PC-3 (cell line): ENCODE results near the gene EXOC4. TPM values are rescaled to one million over a fixed set of nuclear protein-coding genes. Genes with fewer than 3 reads are reported as not detected.

Source experiments
- ATAC-seq: fragments of 200-7000 bp; cut with Tn5 transposase; 2 replicates; pipeline ENCODE4 v1.9.1; 2020; ENCODE audit warnings: mild to moderate bottlenecking, moderate library complexity
- BruUV-seq: library from RNA; stranded (reverse); fragments of 400-500 nt; replicated peaks from 2 replicates; lab custom pipeline; 2021; lab: Mats Ljungman, UMichigan
- CTCF ChIA-PET: fragments of 300-600 bp; sonication (Branson Sonifier 250); formaldehyde crosslinking; loops from one replicate; lab custom pipeline; 2022; ENCODE audit warnings: antibody characterized with exemption; lab: Charles Lee
- POLR2A ChIA-PET: fragments of 300-600 bp; sonication (Branson Sonifier 250); formaldehyde crosslinking; loops from one replicate; lab custom pipeline; 2022; ENCODE audit warnings: antibody characterized with exemption; ENCODE audit not compliant: unreplicated experiment; lab: Charles Lee
- DNase-seq: peaks from one replicate; pipeline ENCODE4 v3.0.0-alpha.2; 2015
- H2AFZ ChIP-seq: fragments of 300-600 bp; sonication (generic); 2 replicates; pipeline ENCODE4 v1.6.0; 2016; ENCODE audit warnings: antibody characterized with exemption, low read length
- H3F3A ChIP-seq: fragments of 300-600 bp; sonication (generic); one replicate; pipeline ENCODE4 v1.6.0; 2017; ENCODE audit warnings: antibody characterized with exemption, low read length, control low read depth, mild to moderate bottlenecking; ENCODE audit not compliant: unreplicated experiment
- H3K27ac ChIP-seq: fragments of 300-600 bp; sonication (generic); 2 replicates; pipeline ENCODE4 v1.5.1; 2016; ENCODE audit warnings: mild to moderate bottlenecking, low read length
- H3K27me3 ChIP-seq: fragments of 300-600 bp; sonication (generic); 2 replicates; pipeline ENCODE4 v1.6.1; 2016; ENCODE audit warnings: low read length, mixed read lengths
- H3K36me3 ChIP-seq: fragments of 300-600 bp; sonication (generic); 2 replicates; pipeline ENCODE4 v1.6.1; 2016; ENCODE audit warnings: low read depth, mixed run types, low read length, mixed read lengths
- H3K4me1 ChIP-seq: fragments of 300-600 bp; sonication (generic); 2 replicates; pipeline ENCODE4 v1.5.1; 2016; ENCODE audit warnings: low read length; ENCODE audit not compliant: insufficient read depth
- H3K4me2 ChIP-seq: fragments of 300-600 bp; sonication (generic); 2 replicates; pipeline ENCODE4 v1.6.0; 2016; ENCODE audit warnings: low read length
- H3K4me3 ChIP-seq: fragments of 300-600 bp; sonication (generic); 2 replicates; pipeline ENCODE4 v1.5.1; 2016; ENCODE audit warnings: mild to moderate bottlenecking, low read length, mixed read lengths
- H3K79me2 ChIP-seq: fragments of 300-600 bp; sonication (generic); 2 replicates; pipeline ENCODE4 v1.6.1; 2017; ENCODE audit warnings: low read length, mixed read lengths
- H3K9ac ChIP-seq: fragments of 300-600 bp; sonication (generic); 2 replicates; pipeline ENCODE4 v1.6.0; 2016; ENCODE audit warnings: mild to moderate bottlenecking, low read length
- H3K9me2 ChIP-seq: fragments of 300-600 bp; sonication (generic); replicated peaks from 2 replicates; pipeline ENCODE4 v1.6.1; 2016; ENCODE audit warnings: mixed run types, low read length, mixed read lengths
- H3K9me3 ChIP-seq: fragments of 300-600 bp; sonication (generic); 2 replicates; pipeline ENCODE4 v1.6.1; 2016; ENCODE audit warnings: low read length, mixed read lengths
- H4K20me1 ChIP-seq: fragments of 300-600 bp; sonication (generic); 2 replicates; pipeline ENCODE4 v1.6.1; 2016; ENCODE audit warnings: low read length, mixed read lengths
- EZH2 ChIP-seq: fragments of 300-600 bp; sonication (generic); IDR thresholded peaks from one replicate; pipeline ENCODE4 v1.6.1; 2017; ENCODE audit warnings: antibody characterized with exemption, mild to moderate bottlenecking, low read length; ENCODE audit not compliant: unreplicated experiment
- EZH2phosphoT487 ChIP-seq: fragments of 300-600 bp; sonication (generic); IDR thresholded peaks from 2 replicates; pipeline ENCODE4 v1.6.1; 2018; ENCODE audit warnings: mild to moderate bottlenecking, antibody characterized with exemption, low read length, borderline replicate concordance
- intact Hi-C: fragments of 100-400 bp; cut with micrococcal nuclease; formaldehyde crosslinking; loops from 2 replicates; pipeline ENCODE4 v1.9.0; 2023
- total RNA-seq: library from RNA; depleted of rRNA; stranded (reverse); fragments of >200 nt; gene quantifications from 2 replicates; pipeline ENCODE4 v1.2.3, GENCODE V29; 2014
- TF ChIP-seq, protein P1 (sequence below): fragments of 300-600 bp; sonication (generic); conservative IDR thresholded peaks from 2 replicates; pipeline ENCODE4 v1.5.1; 2017; ENCODE audit warnings: antibody characterized with exemption, low read depth, mild to moderate bottlenecking, low read length

The EXOC4 gene
- total RNA-seq, 1 experiment from 2014 or later: 43.5 TPM

DNA sequence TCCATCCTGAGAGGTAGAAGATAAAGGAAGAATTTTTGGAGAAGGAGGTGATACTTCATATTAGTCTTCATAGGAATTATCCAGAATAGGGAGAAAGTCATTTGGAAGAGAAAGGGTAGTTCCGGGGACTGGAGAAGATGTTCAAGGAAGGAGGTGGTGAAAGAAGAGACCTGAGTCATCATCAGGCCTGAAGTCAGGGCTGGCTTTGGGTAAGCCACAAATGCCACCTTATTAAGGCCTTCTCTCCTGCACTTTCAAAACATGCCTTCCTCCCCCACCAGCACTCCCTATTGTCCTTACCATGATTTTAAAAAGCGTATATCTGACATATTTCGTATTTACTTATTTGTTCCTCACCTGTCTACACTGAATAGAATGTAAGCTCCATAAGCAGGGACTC lies 762.1 kb downstream of the EXOC4 start:
- H3K9me3 ChIP-seq: no peaks in the 10 kb centered on the region
- no peaks in the 10 kb centered on the region for H3K36me3 ChIP-seq
- H3K4me1 ChIP-seq: no peaks in the 10 kb centered on the region
- no peaks in the 10 kb centered on the region for H3K79me2 ChIP-seq
- H2AFZ ChIP-seq: no peak overlapping the region
- no peak overlapping the region for H3K27ac ChIP-seq
- no peak for ATAC-seq
- BruUV-seq: no TSS peak
- CTCF ChIA-PET: no interaction called here
- POLR2A ChIA-PET: no interaction called here
- H3K27me3 ChIP-seq: no peaks in the 10 kb centered on the region
- no peaks in the 10 kb centered on the region for H3K9me2 ChIP-seq
- no peaks in the 10 kb centered on the region for H3F3A ChIP-seq
- no peak overlapping the region for H3K4me2 ChIP-seq
- peak; percentile 4 for DNase-seq
- intact Hi-C loops: no loop called here
- H3K9ac ChIP-seq: no peak overlapping the region
- TF ChIP-seq, protein P1, sequence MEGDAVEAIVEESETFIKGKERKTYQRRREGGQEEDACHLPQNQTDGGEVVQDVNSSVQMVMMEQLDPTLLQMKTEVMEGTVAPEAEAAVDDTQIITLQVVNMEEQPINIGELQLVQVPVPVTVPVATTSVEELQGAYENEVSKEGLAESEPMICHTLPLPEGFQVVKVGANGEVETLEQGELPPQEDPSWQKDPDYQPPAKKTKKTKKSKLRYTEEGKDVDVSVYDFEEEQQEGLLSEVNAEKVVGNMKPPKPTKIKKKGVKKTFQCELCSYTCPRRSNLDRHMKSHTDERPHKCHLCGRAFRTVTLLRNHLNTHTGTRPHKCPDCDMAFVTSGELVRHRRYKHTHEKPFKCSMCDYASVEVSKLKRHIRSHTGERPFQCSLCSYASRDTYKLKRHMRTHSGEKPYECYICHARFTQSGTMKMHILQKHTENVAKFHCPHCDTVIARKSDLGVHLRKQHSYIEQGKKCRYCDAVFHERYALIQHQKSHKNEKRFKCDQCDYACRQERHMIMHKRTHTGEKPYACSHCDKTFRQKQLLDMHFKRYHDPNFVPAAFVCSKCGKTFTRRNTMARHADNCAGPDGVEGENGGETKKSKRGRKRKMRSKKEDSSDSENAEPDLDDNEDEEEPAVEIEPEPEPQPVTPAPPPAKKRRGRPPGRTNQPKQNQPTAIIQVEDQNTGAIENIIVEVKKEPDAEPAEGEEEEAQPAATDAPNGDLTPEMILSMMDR: no peak
- TF ChIP-seq EZH2phosphoT487 (no peak), EZH2 (no peak)
- H4K20me1 ChIP-seq: no peaks in the 10 kb centered on the region
- no peak overlapping the region for H3K4me3 ChIP-seq

DNA sequence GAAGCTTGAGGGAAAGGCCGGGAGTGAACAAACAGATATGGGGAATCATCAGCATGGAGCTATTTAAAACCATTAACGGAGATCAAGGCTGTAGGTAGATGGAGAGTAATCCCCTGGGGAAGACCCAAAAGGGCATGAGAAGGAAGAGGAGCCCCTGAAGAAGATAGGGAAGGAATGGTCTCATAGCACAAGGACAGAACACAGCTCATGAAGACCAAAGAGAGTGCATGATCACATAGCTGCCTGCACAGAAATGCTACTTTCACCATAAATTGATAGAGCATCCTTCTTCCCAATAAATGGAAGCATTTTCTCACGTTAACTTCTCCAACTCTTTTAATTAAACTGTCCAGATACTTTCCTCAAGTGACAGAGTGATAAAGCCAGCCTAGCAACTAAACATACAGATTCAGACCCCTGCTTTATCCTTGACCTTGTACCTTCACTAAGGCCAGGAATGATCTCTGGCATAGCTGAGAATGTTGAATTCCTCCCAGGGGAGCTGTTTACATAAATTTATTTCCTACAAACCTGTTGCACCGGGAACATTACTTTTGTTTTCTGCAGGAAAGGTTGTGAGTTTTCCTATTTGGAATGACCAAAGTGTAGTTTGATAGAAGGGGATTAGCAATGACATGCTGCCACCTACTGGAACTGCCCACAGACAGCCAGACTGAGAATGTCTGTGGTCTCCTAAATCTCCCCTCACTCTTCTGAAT lies 763.5 kb downstream of the EXOC4 start:
- POLR2A ChIA-PET: interaction anchor here (0.7 kb wide), 1 partner anchor 442 kb away, joined by 4 read pairs; no protein-coding TSS in a partner anchor
- ATAC-seq (peak; percentile 74), DNase-seq (peak; percentile 49)
- H3K36me3 ChIP-seq: no peaks in the 10 kb centered on the region
- H3K9me3 ChIP-seq: no peaks in the 10 kb centered on the region
- no peaks in the 10 kb centered on the region for H3K4me1 ChIP-seq
- BruUV-seq: no TSS peak
- no peak for TF ChIP-seq EZH2phosphoT487
- TF ChIP-seq EZH2: no peak
- TF ChIP-seq, protein P1: peak; percentile 87
- H3K4me3 ChIP-seq: no peak overlapping the region
- no peak overlapping the region for H3K27ac ChIP-seq
- H3K27me3 ChIP-seq: no peaks in the 10 kb centered on the region
- H3K79me2 ChIP-seq: no peaks in the 10 kb centered on the region
- intact Hi-C loops: loop anchor here (1.0 to 2.0 kb wide), 2 partner anchors 124 to 582 kb away; no protein-coding TSS in a partner anchor
- no peak overlapping the region for H3K4me2 ChIP-seq
- CTCF ChIA-PET: no interaction called here
- no peak overlapping the region for H3K9ac ChIP-seq
- H3F3A ChIP-seq: no peaks in the 10 kb centered on the region
- no peaks in the 10 kb centered on the region for H3K9me2 ChIP-seq
- no peak overlapping the region for H2AFZ ChIP-seq
- H4K20me1 ChIP-seq: no peaks in the 10 kb centered on the region

DNA sequence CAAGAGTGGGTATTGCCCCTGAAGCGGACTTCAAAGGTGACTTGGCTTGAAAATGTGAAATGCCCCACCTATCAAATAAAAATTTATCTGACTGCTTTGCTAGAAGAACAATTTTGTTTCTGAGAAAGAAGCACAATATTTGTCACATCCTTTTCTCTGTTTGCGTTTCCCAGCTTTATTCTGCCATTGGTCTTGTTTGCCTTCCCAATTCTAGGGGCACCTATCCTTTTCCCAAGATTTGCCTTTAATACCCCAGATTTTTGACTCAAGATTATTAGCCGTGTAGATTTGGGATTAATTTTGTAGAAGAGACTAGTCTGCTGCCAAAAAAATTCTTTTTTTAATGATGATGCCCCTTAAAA lies 764.0 kb downstream of the EXOC4 start:
- H3K27ac ChIP-seq: no peak overlapping the region
- no TSS peak for BruUV-seq
- no peaks in the 10 kb centered on the region for H3K79me2 ChIP-seq
- no peak overlapping the region for H3K4me3 ChIP-seq
- no peaks in the 10 kb centered on the region for H3K36me3 ChIP-seq
- ATAC-seq (no peak), DNase-seq (no peak)
- H3K9me2 ChIP-seq: no peaks in the 10 kb centered on the region
- H3K9me3 ChIP-seq: no peaks in the 10 kb centered on the region
- ChIA-PET POLR2A (interaction anchor here (0.7 kb wide), 1 partner anchor 442 kb away, joined by 4 read pairs; no protein-coding TSS in a partner anchor), CTCF (no interaction called here)
- H3K9ac ChIP-seq: no peak overlapping the region
- no peaks in the 10 kb centered on the region for H3K4me1 ChIP-seq
- no peak overlapping the region for H3K4me2 ChIP-seq
- H3F3A ChIP-seq: no peaks in the 10 kb centered on the region
- H4K20me1 ChIP-seq: no peaks in the 10 kb centered on the region
- no peak overlapping the region for H2AFZ ChIP-seq
- intact Hi-C loops: loop anchor here (1.0 to 2.0 kb wide), 2 partner anchors 124 to 583 kb away; no protein-coding TSS in a partner anchor
- H3K27me3 ChIP-seq: no peaks in the 10 kb centered on the region
- TF ChIP-seq EZH2: no peak
- TF ChIP-seq EZH2phosphoT487: no peak
- TF ChIP-seq, protein P1: no peak
